Measurements from ENCODE around the gene DYNC1I1. TPM values are rescaled to one million over a fixed set of nuclear protein-coding genes. Genes with fewer than 3 reads are reported as not detected.

The DYNC1I1 gene
- total RNA-seq, 1 donor from 2014 or later, result 2.3 TPM

DNA sequence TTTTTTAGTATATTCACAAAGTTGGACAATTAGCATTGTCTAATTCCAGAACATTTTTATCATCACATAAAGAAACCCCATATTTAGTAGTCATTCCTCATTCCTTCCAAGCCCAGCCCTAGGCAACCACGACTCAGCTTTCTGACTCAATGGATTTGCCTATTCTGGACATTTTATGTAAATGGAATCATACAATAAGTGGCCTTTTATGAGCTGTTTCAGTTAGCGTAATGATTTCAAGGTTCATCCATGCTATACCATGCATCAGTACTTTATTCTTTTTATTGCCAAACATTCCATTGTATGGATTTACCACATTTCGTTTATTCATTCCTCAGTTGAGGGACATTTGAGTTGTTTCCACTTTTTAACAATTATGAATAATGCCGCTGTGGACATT lies 249.2 kb downstream of the DYNC1I1 start:
- TF ChIP-seq, protein P1, sequence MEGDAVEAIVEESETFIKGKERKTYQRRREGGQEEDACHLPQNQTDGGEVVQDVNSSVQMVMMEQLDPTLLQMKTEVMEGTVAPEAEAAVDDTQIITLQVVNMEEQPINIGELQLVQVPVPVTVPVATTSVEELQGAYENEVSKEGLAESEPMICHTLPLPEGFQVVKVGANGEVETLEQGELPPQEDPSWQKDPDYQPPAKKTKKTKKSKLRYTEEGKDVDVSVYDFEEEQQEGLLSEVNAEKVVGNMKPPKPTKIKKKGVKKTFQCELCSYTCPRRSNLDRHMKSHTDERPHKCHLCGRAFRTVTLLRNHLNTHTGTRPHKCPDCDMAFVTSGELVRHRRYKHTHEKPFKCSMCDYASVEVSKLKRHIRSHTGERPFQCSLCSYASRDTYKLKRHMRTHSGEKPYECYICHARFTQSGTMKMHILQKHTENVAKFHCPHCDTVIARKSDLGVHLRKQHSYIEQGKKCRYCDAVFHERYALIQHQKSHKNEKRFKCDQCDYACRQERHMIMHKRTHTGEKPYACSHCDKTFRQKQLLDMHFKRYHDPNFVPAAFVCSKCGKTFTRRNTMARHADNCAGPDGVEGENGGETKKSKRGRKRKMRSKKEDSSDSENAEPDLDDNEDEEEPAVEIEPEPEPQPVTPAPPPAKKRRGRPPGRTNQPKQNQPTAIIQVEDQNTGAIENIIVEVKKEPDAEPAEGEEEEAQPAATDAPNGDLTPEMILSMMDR (IDR thresholded peaks at IDR 0.05), result no peak
- DNase-seq (no peak), ATAC-seq (no peak)
- Histone ChIP-seq H3K9me3 (no peaks in the 10 kb centered on the region), H3K27ac (no peak overlapping the region), H3K36me3 (no peaks in the 10 kb centered on the region), H3K27me3 (no peaks in the 10 kb centered on the region), H3K4me3 (no peak overlapping the region), H3K4me1 (no peaks in the 10 kb centered on the region)
- intact Hi-C loops (cut with DNase I), result no loop called here

DNA sequence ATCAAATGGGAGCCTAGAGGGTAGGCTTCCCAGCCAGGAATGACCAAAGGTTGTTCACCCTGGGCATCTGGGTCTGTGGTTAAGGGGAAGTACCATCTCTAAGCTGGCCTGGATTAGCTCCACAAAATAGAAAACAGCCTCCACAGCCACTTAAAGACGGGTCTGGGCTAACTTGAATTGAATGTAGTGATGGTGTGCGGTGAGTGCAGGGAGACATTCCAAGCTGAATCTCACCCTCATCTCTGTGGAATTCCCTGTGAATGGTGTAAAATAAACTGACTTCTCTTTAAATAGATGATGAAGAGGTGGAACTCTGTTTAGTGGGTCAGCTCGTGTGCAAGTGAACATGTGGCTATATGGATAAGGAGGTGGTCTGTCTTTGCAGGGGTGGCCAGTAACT lies 251.0 kb downstream of the DYNC1I1 start:
- TF ChIP-seq, protein P1 (IDR thresholded peaks at IDR 0.05), result no peak
- intact Hi-C loops (cut with DNase I), result no loop called here
- ATAC-seq, result no peak
- no peak overlapping the region for H3K27ac ChIP-seq
- H3K36me3 ChIP-seq, result no peaks in the 10 kb centered on the region
- no peak overlapping the region for H3K4me3 ChIP-seq
- no peaks in the 10 kb centered on the region for H3K4me1 ChIP-seq
- H3K9me3 ChIP-seq, result no peaks in the 10 kb centered on the region
- no peak for DNase-seq
- H3K27me3 ChIP-seq, result no peaks in the 10 kb centered on the region

DNA sequence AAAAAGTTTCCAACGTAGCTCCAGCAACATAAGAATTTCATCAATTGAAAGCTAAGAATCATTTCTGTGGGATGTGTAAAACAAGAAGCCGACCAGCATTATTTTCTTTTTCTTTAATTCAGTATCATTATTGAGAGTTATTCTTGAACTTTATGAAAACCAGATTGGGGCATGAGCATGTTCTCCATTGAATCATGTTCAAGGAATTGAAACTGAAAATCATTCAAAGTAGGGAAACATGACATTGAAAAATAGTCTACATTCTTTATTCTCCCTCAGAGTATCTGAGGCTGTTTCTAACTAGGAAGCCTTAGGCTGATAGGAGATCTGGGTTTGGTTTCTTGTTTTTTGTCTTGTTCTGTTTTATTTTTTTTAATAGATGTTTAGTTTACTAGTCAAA lies 253.7 kb downstream of the DYNC1I1 start:
- Histone ChIP-seq H3K4me3 (no peak overlapping the region), H3K4me1 (no peaks in the 10 kb centered on the region), H3K27me3 (no peaks in the 10 kb centered on the region), H3K36me3 (no peaks in the 10 kb centered on the region), H3K27ac (no peak overlapping the region), H3K9me3 (no peaks in the 10 kb centered on the region)
- TF ChIP-seq, protein P1 (IDR thresholded peaks at IDR 0.05), result no peak
- intact Hi-C loops (cut with DNase I), result no loop called here
- DNase-seq (no peak), ATAC-seq (no peak)

DNA sequence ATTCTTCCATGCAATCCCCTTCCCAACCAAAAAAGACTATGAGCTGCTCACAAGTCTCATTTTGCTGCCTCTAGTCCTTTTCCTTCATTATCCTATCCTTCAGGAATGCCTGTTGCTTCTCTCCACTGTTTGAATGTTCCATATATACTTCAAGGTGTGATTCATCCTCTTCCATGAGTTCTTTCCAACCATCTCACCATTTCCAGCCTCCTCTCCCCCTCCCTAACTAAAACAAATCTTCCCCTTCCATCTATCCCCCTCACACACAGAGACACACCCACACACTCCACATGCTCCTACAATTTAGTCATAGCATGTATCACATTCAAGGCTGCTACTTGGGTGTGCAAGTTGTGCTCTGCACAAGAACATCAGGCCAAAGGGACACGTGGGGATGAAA lies 254.3 kb downstream of the DYNC1I1 start:
- H3K36me3 ChIP-seq, result no peaks in the 10 kb centered on the region
- no peaks in the 10 kb centered on the region for H3K4me1 ChIP-seq
- DNase-seq (no peak), ATAC-seq (no peak)
- intact Hi-C loops (cut with DNase I), result no loop called here
- H3K9me3 ChIP-seq, result no peaks in the 10 kb centered on the region
- no peak overlapping the region for H3K4me3 ChIP-seq
- TF ChIP-seq, protein P1 (IDR thresholded peaks at IDR 0.05), result no peak
- no peak overlapping the region for H3K27ac ChIP-seq
- no peaks in the 10 kb centered on the region for H3K27me3 ChIP-seq

DNA sequence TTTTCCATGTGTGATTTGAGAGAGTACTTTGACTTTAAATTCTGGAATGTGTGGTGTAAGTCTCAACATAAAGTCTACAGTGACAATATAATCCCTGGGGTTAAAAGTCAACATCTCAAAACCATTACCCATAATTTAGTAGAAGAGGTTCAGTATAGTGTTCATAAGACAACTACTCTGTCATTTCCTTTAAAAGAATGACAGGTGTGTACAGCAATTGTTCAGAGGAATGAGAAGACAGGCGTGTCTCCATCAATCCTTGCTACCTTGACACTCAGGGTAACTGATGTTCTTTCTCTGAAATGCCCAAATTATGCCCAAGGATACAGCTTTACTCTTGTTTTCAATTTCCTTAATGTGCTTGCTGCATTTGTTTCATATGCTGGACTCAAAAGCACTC lies 256.4 kb downstream of the DYNC1I1 start:
- no peak for ATAC-seq
- no peaks in the 10 kb centered on the region for H3K27me3 ChIP-seq
- no peaks in the 10 kb centered on the region for H3K9me3 ChIP-seq
- no peak overlapping the region for H3K4me3 ChIP-seq
- no peaks in the 10 kb centered on the region for H3K36me3 ChIP-seq
- TF ChIP-seq, protein P1 (IDR thresholded peaks at IDR 0.05), result no peak
- DNase-seq, result no peak
- intact Hi-C loops (cut with DNase I), result no loop called here
- H3K27ac ChIP-seq, result no peak overlapping the region
- H3K4me1 ChIP-seq, result no peaks in the 10 kb centered on the region

DNA sequence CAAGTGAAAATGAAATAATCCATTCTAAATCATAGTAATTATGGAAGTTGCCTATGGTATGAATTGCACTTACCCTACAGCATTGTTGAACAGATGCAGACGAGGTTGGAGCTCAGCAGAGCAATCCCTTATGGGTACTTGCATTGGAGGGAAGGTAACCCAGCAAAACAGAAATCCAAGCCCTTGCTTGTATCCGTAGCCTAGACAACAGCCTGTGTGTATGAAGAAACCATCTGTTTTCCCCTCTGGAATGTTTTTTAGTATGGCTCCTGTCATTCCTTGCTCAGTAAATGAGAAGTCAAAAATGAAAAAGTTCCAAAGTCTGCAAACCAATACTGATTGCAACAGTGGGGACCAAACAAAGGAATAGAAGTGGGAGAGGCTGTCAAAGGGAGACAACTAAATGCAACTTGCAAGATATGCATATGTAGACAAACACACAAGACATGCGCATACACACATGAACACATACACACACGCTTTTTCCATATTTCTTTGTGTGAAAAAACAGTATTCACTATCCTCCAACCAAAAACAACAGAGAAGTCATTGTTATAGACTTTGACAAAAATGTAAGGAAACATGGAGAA lies 260.8 kb downstream of the DYNC1I1 start:
- H3K27ac ChIP-seq, result no peak overlapping the region
- TF ChIP-seq, protein P1 (IDR thresholded peaks at IDR 0.05), result no peak
- intact Hi-C loops (cut with DNase I), result no loop called here
- H3K36me3 ChIP-seq, result no peaks in the 10 kb centered on the region
- no peaks in the 10 kb centered on the region for H3K9me3 ChIP-seq
- DNase-seq (no peak), ATAC-seq (no peak)
- H3K27me3 ChIP-seq, result no peaks in the 10 kb centered on the region
- H3K4me1 ChIP-seq, result no peaks in the 10 kb centered on the region
- no peak overlapping the region for H3K4me3 ChIP-seq
